NOMO-1 treated with dmso at 0.1 percent for 144 hours (cell line): ENCODE data around the gene STAB2.

Experiments used
- DNase-seq: peaks from one replicate; lab custom pipeline; 2025; ENCODE audit not compliant: unreplicated experiment; lab: John Stamatoyannopoulos, UW

STAB2 gene

DNA sequence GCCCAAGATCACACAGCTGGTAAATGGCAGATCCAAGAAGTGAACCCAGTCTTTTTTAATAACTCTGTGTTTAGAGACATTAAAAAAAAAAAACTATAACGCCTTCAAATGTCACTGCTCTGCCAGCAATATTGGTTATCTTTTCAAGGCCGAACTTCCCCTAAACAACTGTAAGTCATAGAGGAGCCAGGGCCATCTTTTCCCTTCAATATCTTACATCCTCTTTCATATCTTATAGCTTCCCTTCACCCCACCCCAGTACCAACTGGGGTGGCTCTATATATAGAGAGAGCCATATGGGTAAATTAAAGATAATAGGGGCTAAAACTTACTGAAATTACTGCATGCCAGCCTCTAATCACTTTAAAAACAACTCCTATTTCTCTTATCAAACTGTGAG, 100.2 kb downstream of the STAB2 start:
- no peak for DNase-seq

- no peak for DNase-seq
These were observed 101.4 kb downstream of the STAB2 start for GRCh38 chr12:103688376-103689063.

GRCh38 chr12:103690426-103690825, 103.4 kb downstream of the STAB2 start:
- DNase-seq = no peak

DNA sequence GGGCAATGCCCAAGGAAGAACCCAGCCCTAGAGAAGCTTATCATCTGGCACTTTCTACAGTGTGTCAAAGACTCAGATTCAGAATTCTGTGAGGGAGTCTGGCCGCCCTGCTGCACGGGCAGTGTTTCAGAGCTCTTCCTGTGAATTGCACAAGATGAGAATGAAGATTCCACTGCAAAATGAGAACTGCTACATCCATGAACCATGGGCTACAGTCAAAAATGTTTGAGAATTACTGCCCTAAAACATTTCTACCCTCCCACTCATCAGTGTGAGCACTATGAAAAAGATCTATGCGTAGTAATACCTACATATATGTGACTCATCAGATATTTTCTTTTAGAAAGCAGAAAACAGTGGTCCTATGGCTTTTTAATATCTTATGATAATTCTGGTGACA, 104.0 kb downstream of the STAB2 start:
- no peak for DNase-seq

DNA sequence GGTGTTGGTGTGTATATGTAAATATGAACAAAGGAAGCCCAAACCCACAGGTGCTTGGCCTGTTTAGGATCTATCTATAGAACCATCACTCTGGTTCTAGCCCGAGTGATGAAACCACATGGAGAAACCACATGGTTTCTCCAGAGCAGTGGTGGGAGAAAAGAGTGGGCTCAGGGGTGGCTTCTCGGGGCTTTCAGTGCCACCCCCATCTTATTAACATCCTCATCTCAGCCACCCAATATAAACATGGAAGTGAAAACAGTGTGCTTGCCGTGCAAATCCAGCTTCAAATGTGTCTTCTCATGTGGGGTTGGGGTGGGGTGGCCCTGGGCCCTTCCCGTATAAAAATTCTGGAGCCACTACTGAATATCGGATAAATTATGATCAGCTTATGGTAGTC, 109.0 kb downstream of the STAB2 start:
- no peak for DNase-seq

- DNase-seq = no peak
These were observed 111.1 kb downstream of the STAB2 start for GRCh38 chr12:103697971-103698751.

GRCh38 chr12:103698752-103699560, 111.9 kb downstream of the STAB2 start:
- DNase-seq = no peak

- DNase-seq = no peak
These were observed 118.0 kb downstream of the STAB2 start for GRCh38 chr12:103705098-103705497.

DNA sequence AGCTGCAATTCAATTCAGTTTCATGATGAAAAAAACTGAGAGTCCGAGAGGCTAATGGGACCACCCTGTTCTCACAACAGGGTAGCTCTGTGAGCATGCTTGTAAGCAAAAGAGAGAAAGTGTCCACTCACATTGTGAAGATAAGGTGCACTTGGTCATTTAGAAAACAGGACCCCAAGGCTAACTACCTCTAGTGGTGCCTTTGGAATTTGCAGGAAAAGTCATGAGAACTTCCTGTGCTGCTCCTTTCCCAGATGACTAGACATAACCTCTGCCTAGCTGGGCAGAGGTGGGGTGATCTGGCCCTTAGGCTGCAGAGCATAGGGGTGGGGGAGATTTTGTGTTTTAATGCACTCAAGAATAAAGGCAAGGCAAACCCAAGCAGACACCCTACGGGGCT, 118.9 kb downstream of the STAB2 start:
- no peak for DNase-seq

DNA sequence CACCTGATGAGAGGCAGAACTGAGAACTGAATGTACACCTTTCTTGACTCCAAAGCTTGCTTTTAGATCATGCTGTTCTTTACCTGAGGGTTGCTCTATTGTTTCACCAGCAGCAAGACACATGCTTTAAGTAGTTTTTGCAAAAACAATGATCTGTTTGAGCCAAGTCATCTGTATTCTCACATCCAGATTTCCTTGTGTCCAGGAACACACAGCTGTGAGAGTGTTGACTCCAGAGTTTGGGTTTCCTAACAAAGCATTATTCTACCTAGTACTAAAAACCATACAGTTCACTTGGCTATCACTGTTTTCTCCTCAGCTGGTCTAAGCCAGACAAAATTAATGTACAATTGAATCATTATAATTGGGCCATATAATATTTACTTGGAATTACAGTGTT, 120.4 kb downstream of the STAB2 start:
- no peak for DNase-seq

- no peak for DNase-seq
These were observed 123.5 kb downstream of the STAB2 start for GRCh38 chr12:103710544-103710943.

DNA sequence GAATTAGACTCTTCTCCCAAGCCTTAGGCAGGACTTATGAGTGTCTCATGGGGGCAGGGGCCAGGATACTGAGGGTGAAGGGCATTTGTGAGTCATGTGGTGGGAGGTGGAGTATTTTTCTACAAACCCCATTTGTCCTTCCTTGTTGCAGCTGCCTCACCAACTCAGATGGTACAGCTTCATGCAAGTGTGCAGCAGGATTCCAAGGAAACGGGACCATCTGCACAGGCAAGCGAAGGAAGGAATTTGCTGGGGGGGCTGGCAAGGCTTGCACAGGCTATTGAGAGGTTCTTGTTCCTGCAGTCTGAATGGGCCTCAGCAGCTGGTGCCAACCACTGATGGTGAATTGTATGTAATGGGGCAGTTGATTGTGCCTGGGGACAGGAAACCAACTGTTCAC, 125.1 kb downstream of the STAB2 start:
- no peak for DNase-seq

DNA sequence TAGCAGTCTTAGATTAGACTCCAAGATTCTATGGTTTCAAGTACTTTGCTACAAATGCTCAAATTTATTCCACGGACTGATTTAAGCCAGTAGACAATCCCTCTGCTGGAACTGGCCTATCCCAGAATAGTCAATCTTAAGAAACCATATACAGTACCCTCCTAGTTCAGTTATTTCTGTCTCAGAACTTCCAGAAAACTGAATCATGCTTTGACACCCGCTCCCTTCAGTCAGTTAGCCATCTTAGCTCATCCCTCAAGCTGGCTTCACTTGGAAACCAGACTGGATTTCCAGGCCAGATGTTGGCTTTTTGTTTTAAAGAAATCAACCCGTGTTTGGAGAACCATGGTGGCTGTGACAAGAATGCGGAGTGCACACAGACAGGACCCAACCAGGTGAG, 128.4 kb downstream of the STAB2 start:
- no peak for DNase-seq

GRCh38 chr12:103716517-103717196, 129.6 kb downstream of the STAB2 start:
- no peak for DNase-seq

- no peak for DNase-seq
These were observed 138.3 kb downstream of the STAB2 start for GRCh38 chr12:103725398-103725797.

GRCh38 chr12:103727638-103728037, 140.6 kb downstream of the STAB2 start:
- DNase-seq = no peak

- DNase-seq = no peak
These were observed 141.2 kb downstream of the STAB2 start for GRCh38 chr12:103728323-103728722.

DNA sequence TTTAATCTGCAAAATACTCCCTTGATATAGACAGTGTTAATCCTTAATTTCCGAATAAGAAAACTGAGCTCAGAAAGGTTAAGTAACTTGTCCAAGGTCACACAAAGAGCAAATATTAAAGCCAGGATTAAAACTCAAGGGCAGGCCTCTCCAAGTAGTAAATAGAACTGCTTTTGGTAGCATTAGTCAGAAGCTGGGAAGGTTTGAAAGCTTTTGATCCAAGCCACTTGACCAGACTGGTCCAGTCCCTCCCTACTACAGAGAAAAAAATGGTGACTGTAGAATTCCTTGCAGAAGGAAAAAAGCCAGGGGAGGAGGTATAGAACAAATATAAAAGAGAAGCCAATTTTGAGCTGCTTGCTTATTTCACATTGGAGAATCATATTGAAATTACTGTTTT, 142.4 kb downstream of the STAB2 start:
- DNase-seq = no peak

- DNase-seq = no peak
These were observed 144.5 kb downstream of the STAB2 start for GRCh38 chr12:103731539-103731938.

GRCh38 chr12:103734863-103735262, 147.8 kb downstream of the STAB2 start:
- no peak for DNase-seq

GRCh38 chr12:103735291-103735690, 148.2 kb downstream of the STAB2 start:
- no peak for DNase-seq
